CD4-positive, alpha-beta T cell treated with Interleukin-10 for 1 hour (primary cell): ENCODE measurements around the gene SIRT2.
"Not testable (repeated sequence)": the region's sequence is repeated elsewhere in the genome, so short reads cannot be mapped to it uniquely, and the experiment has no call there.

Experiments
- DNase-seq: peaks from one replicate; pipeline ENCODE4 v3.0.0-alpha.2; 2020

Gene SIRT2

GRCh38 chr19:38862321-38863059, 36.9 kb downstream of the SIRT2 start:
- no peak for DNase-seq

DNA sequence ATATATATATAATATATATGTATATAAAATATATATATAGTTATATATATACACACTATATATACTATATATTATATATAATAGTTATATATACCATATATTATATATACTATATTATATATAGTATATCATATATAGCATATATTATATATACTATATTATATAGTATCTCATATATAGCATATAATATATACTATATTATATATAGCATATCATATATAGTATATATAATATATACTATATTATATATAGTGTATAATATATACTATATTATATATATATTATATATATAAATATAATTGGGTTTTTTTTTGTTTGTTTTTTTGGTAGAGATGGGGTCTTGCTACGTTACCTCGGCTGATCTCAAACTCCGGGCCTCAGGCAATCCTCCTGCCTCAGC, 38.0 kb downstream of the SIRT2 start:
- DNase-seq, result no peak

- not testable (repeated sequence) for DNase-seq
These were observed 39.7 kb downstream of the SIRT2 start for GRCh38 chr19:38859631-38860204.

DNA sequence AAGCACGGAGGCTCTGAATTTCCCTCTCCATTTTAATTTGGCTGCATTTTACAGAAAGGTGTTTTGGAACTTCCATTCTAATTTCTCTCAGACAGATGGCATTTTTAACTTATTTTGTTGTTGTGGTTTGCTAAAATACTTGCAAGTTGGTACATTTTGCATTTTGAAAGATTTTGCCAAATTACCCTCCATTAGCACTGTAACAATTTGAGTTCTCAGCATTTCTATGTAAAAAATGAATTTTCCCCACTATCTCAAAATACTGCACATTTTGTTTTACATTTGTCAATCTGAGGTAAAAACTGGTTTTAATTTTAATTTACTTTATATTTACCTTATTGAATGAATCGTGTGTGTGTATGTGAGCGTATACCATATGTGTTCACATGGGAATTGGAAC, 42.6 kb downstream of the SIRT2 start:
- DNase-seq, result no peak

- not testable (repeated sequence) for DNase-seq
These were observed 43.7 kb downstream of the SIRT2 start for GRCh38 chr19:38855751-38856150.

DNA sequence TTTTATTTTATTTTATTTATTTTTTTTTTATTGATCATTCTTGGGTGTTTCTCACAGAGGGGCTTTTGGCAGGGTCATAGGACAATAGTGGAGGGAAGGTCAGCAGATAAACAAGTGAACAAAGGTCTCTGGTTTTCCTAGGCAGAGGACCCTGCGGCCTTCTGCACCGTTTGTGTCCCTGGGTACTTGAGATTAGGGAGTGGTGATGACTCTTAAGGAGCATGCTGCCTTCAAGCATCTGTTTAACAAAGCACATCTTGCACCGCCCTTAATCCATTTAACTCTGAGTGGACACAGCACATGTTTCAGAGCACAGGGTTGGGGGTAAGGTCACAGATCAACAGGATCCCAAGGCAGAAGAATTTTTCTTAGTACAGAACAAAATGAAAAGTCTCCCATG, 44.5 kb downstream of the SIRT2 start:
- not testable (repeated sequence) for DNase-seq

GRCh38 chr19:38853214-38853613, 46.2 kb downstream of the SIRT2 start:
- no peak for DNase-seq

DNA sequence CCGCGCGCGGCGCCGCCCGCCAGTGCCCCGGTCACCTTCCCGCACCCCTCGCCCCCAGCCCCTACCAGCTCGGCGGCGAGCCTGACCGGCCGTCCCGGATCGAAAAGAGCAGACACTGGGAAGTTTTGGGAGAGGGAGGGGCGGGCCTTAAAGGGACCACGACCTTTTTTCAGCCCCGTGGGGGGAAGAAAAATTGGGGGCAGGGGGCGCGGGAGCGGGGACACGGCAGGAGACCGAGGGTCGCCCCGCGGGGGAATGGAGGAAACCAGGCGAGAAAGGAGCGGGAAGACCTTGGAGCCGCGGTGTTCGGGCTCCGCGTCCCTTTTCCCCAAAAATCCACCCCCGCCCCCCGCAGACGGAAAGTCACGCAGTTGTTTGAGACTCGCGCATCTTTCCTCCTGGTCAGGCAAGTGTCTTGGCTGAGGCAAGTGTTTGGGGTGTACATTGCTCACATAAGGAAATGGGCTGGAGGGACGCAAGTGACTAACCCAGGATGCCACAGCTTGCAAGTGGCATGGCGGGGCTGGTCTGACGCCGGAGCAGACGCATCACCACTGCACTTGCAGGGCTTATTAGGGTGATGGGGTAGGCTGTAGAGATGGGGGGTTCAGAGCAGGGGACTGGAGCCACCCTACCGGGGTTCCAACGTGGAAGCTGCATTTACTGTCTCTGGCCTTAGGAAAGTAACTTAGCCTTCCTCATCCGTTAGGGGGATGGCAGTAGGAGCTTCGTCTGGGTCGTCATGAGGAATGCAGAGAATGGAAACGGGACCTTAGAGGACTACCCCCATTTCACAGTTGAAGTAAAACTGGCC, 47.0 kb downstream of the SIRT2 start:
- DNase-seq, result peak; percentile 69

DNA sequence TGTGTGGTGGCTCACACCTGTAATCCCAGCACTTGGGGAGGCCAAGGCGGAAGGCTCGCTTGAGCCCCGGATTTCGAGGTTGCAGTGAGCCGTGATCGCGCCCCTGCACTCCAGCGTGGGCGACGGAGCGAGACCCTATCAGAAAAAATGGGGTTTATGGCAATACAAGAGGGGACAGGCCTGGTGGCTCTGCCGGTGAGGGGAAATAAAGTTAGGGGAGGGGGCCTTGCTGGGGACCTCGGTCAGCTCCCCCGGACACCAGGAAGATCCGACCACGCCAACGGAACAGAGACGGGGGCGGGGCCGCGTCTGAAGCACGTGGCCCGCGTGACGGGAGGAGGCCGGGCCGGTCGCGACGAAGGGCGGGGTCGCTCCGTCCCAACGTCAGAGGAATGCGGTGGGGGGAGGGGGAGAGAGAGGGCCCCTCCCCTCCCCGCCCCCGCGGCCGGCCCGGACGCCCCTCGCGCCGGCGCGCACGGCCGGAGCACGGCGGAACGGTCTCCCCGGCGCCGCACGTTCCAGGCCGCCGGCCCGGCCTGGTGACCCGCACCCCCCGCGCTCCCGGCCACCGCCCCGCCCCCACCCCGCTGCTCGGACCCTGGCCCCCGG, 47.7 kb downstream of the SIRT2 start:
- DNase-seq, result peak; percentile 92

- DNase-seq, result peak; percentile 53
These were observed 48.3 kb downstream of the SIRT2 start for GRCh38 chr19:38850976-38851621.

GRCh38 chr19:38850436-38850975, 48.9 kb downstream of the SIRT2 start:
- no peak for DNase-seq

GRCh38 chr19:38849860-38850435, 49.5 kb downstream of the SIRT2 start, which contains the start of gene HNRNPL:
TSS of gene HNRNPL (minus strand) at chr19:38849986. CDS start at chr19:38849966, 20 bp downstream.
- peak; percentile 100 for DNase-seq

DNA sequence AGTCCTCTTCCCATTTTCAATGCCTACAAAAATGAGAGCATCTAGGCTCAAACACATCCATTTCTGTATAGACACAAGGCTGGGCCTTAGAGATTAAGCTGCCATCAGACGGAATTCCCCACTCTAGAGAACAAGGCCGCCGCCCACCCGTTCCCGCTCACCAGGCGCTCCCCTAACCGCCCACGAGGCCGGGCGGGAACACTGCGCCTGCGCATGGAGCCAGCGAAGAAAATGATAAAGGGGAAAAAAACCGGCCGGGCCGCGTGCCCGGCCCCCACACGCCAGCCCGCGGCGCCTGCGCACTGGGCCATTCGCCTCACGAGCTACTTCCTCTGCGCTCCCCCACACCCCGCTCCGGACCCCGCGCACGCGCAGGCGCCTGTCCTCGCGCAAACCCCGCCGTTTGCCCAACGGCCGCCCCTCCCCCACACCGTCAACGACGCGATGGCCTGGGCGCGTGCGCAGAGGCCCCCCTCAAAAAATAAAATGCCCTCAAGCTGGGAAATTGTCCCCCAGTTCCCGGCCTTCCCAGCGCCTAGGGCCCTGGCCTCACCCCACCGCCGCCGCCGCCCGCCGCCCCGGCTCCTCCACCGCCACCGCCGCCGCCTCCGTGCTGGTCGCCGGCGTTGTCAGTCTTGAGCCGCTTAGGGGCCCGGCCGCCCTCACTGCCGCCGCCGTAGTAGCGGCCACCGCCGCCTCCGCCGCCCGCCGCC, 50.1 kb downstream of the SIRT2 start:
- peak; percentile 98 for DNase-seq

GRCh38 chr19:38848299-38849146, 50.9 kb downstream of the SIRT2 start:
- no peak for DNase-seq

DNA sequence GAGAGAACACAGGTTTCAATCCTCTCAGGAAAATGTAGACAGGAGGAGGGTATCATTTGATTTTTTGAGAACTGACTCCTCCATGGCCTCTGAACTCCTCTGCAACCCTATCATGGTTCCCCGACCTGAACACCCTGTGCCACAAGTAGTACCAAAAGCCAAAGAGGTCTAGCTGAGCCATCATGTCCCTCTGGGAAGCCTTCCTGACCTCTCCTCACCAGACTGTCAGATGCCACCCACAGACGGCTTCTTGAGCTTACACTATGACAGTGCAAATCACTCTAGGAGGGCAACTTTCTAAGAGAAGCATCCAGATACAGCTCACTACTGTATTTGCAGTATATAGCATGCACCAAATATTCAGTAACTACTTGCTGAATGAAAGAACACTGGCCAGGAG, 53.3 kb downstream of the SIRT2 start:
- no peak for DNase-seq

DNA sequence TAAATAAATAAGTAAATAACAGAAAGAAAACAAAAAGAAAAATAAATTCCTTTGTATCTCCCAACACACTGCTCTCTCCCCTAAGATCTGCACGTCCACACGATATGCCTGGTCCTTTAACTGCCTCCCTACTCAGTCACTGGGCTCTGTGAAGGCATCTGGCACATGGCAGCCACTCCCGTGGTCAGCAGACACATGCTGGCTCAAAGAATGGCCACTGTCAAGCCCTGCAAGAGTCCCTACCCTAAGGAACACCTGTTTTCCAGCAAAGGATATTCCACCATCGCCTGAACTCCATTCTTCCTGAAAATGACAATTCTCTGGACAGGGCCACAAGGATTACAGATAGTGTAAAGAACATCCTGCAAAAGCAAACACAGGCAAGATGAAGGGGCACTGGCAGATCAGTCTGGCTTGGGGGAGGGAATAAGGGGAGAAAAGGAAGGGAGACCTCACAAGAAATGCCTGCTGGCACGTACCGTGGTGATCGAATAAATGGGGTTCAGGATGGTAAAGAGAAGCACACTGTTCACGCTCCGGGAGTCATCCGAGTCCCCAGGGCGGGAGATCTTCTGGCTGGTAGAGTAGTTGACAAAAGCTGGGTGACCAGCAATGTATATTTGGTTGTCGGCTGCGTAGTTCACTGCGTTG, 53.9 kb downstream of the SIRT2 start:
- no peak for DNase-seq

DNA sequence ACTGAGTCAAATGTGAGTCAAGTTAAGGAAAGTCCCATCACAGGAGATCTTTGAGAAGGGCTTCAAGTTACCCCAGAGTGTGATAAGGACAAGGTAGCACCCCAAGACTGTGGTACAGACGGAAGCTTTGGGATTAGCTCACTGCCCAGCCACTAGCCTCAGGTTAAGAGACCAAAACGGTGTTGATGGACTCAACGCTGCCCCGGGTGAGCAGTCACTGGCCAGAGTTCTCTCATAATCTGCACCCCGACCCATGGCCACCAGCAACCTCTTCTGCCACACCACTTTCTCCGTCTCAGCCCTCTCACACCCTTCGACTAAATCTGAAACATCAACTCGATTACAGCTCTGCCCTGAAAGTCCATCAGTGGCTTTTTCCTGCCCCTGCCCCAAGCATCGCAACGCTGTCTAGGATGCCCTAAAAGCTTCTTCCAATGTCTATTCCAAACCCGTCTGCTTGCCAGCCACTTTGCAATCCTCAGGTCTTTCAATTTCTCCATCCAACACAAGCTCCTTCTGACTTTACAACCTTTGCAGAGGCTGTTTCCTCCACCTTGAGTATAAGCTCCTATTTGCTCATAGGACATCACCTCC, 55.2 kb downstream of the SIRT2 start:
- no peak for DNase-seq

DNA sequence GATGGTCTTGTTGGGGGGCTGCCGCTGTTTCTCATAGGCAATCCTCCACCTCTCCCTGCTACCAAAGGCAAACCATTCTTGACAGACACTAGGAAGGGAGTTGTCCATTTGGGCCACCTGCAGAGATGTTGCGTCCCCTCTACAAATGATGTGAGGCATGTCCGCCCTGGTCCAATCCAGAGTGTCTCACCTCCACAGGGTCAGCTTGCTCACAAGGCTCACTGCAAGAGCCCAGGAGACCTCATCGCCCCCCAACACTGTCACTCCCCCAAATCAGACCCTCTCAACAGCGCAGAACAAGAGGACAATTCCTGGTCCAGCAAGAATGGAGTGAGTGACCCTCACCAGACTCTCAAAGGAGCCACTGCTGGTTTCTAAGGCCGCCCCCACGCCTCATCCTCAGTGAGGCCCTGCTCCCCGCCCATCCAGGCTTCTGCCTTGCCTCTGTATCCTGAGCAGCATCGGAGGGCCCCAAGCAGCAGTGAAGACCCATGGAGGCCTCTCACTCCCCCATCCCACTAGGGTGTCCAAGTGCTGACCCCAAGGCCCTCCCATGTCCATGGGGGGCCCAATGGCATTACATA, 56.2 kb downstream of the SIRT2 start:
- no peak for DNase-seq
